ENCODE data around the gene LDHA. TPM values are rescaled to one million over a fixed set of nuclear protein-coding genes. Genes with fewer than 3 reads are reported as not detected.

Gene LDHA
- total and polyA plus RNA-seq, 2 of the 13 experiments (the other 11 are each of a cell fraction or from before 2014, with no cell fraction given), result 805 to 1,547 TPM

DNA sequence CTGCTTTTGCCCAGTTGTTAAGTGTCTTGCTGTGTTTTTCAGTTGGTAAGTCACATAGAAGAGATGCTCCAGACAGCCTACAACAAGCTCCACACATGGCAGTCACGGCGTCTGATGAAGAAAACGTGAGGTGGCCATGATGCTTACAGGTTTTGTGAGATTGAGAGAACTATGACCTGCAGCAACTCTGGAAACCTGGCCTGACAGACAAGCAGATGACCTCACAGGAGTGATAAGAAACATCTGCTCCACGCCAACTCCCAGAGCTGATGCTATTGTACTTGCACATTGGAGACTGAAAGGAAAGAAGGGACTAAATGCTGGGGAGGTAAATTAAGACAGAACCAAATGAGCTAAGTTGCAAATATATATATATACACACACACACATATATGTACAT, 28.6 kb upstream of the LDHA start:
- intact Hi-C loops (cut with micrococcal nuclease; ENCODE audit: unreplicated experiment), result no loop called here
- no peaks in the 10 kb centered on the region for H3K4me1 ChIP-seq (ENCODE audit: insufficient read depth, low read length)
- DNase-seq (ENCODE audit: low spot score) (no peak), ATAC-seq (no peak), FAIRE-seq (no peak)
- in situ Hi-C loops (cut with HindIII; ENCODE audit: extremely low pct_ligation_motif_present, low pct_unique_long_range_greater_than_20kb), result no loop called here
- no peak overlapping the region for H3K27ac ChIP-seq (ENCODE audit: extremely low read length, insufficient read depth, low read length)
- CTCF ChIA-PET (ENCODE audit: low intra/inter-chr PET ratio, low total read pairs), result no interaction called here
- H3K4me3 ChIP-seq (replicated peaks in 1 of 3; ENCODE audit: insufficient read depth in 1 of 3, low read depth in 2 of 3, low read length in 3 of 3), result no peak overlapping the region
- H3K4me2 ChIP-seq (ENCODE audit: low read depth, low read length), result no peak overlapping the region
- H2AFZ ChIP-seq (ENCODE audit: low read length), result no peak overlapping the region
- WGBS (ENCODE audit: low lambda C conversion rate), result 98% methylated on average over 4 of the region's 4 CpGs
- TF ChIP-seq ZNF44 (CRISPR knock-in tag; IDR thresholded peaks at IDR 0.05), result no peak
- TF ChIP-seq ZSCAN25 (CRISPR knock-in tag; IDR thresholded peaks at IDR 0.05), result no peak
- TF ChIP-seq ZNF629 (CRISPR knock-in tag; conservative IDR thresholded peaks at IDR 0.05), result no peak
- TF ChIP-seq, protein P1, sequence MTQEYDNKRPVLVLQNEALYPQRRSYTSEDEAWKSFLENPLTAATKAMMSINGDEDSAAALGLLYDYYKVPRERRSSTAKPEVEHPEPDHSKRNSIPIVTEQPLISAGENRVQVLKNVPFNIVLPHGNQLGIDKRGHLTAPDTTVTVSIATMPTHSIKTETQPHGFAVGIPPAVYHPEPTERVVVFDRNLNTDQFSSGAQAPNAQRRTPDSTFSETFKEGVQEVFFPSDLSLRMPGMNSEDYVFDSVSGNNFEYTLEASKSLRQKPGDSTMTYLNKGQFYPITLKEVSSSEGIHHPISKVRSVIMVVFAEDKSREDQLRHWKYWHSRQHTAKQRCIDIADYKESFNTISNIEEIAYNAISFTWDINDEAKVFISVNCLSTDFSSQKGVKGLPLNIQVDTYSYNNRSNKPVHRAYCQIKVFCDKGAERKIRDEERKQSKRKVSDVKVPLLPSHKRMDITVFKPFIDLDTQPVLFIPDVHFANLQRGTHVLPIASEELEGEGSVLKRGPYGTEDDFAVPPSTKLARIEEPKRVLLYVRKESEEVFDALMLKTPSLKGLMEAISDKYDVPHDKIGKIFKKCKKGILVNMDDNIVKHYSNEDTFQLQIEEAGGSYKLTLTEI (CRISPR knock-in tag; conservative IDR thresholded peaks at IDR 0.05), result no peak
- TF ChIP-seq MAFF (IDR thresholded peaks at IDR 0.05; ENCODE audit: low read depth, low read length), result no peak
- TF ChIP-seq, protein P2, sequence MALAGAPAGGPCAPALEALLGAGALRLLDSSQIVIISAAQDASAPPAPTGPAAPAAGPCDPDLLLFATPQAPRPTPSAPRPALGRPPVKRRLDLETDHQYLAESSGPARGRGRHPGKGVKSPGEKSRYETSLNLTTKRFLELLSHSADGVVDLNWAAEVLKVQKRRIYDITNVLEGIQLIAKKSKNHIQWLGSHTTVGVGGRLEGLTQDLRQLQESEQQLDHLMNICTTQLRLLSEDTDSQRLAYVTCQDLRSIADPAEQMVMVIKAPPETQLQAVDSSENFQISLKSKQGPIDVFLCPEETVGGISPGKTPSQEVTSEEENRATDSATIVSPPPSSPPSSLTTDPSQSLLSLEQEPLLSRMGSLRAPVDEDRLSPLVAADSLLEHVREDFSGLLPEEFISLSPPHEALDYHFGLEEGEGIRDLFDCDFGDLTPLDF (CRISPR knock-in tag; IDR thresholded peaks at IDR 0.05), result no peak
- TF ChIP-seq NFKB2 (CRISPR knock-in tag; IDR thresholded peaks at IDR 0.05; ENCODE audit: borderline replicate concordance), result no peak
- no peak for TF ChIP-seq NPAS2 (CRISPR knock-in tag; IDR thresholded peaks at IDR 0.05; ENCODE audit: borderline replicate concordance)
- TF ChIP-seq SCMH1 (CRISPR knock-in tag; IDR thresholded peaks at IDR 0.05; ENCODE audit: borderline replicate concordance), result no peak
- TF ChIP-seq, protein P3, sequence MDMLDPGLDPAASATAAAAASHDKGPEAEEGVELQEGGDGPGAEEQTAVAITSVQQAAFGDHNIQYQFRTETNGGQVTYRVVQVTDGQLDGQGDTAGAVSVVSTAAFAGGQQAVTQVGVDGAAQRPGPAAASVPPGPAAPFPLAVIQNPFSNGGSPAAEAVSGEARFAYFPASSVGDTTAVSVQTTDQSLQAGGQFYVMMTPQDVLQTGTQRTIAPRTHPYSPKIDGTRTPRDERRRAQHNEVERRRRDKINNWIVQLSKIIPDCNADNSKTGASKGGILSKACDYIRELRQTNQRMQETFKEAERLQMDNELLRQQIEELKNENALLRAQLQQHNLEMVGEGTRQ (IDR thresholded peaks at IDR 0.05; ENCODE audit: low read depth, low read length), result no peak
- TF ChIP-seq, protein P3 (CRISPR knock-in tag; IDR thresholded peaks at IDR 0.05; ENCODE audit: borderline replicate concordance), result no peak
- H3K79me2 ChIP-seq (ENCODE audit: insufficient read depth, low read length), result no peaks in the 10 kb centered on the region
- no TSS peak for BruUV-seq (replicated peaks)
- no peaks in the 10 kb centered on the region for H3K9me3 ChIP-seq (ENCODE audit: low read length)
- POLR2A ChIA-PET, result no interaction called here
- peaks cover 12 to 42% of the 10 kb centered on the region in 2 experiments; a peak in 4 of 5 replicates for H3K36me3 ChIP-seq (replicated peaks in 1 of 2; ENCODE audit: control insufficient read depth in 1 of 2, insufficient read depth in 2 of 2, low read length in 2 of 2)
- H3K9ac ChIP-seq (ENCODE audit: insufficient read depth, low read depth, low read length), result no peak overlapping the region
- H4K20me1 ChIP-seq (ENCODE audit: insufficient read depth, low read length), result no peaks in the 10 kb centered on the region
- no peaks in the 10 kb centered on the region for H3K27me3 ChIP-seq (ENCODE audit: control insufficient read depth in 1 of 2, insufficient read depth in 2 of 2, low read length in 2 of 2)
